NCI-H82 (cell line): ENCODE data around the gene COL4A2.

Source experiments
- DNase-seq: peaks from one replicate; lab custom pipeline; 2025; lab: John Stamatoyannopoulos, UW

COL4A2 gene

GRCh38 chr13:110533771-110534670 lies 226.9 kb downstream of the COL4A2 start:
- no peak for DNase-seq

- DNase-seq, result no peak
Measured at GRCh38 chr13:110535526-110535925, 228.4 kb downstream of the COL4A2 start.

- DNase-seq, result no peak
Measured at GRCh38 chr13:110536006-110536693, 229.1 kb downstream of the COL4A2 start.

GRCh38 chr13:110538632-110539031 lies 231.5 kb downstream of the COL4A2 start:
- DNase-seq, result no peak

- no peak for DNase-seq
Measured at GRCh38 chr13:110539894-110540293, 232.8 kb downstream of the COL4A2 start.

- peak; percentile 69 for DNase-seq
Measured at GRCh38 chr13:110540871-110541525, 233.9 kb downstream of the COL4A2 start.

- DNase-seq, result peak; percentile 49
Measured at GRCh38 chr13:110541526-110541920, 234.4 kb downstream of the COL4A2 start.

- no peak for DNase-seq
Measured at GRCh38 chr13:110542169-110542796, 235.2 kb downstream of the COL4A2 start.

- DNase-seq, result no peak
Measured at GRCh38 chr13:110546378-110546777, 239.3 kb downstream of the COL4A2 start.

- peak; percentile 60 for DNase-seq
Measured at GRCh38 chr13:110546926-110547325, 239.8 kb downstream of the COL4A2 start.

GRCh38 chr13:110548891-110549794 lies 242.1 kb downstream of the COL4A2 start:
- no peak for DNase-seq

GRCh38 chr13:110549795-110550160 lies 242.7 kb downstream of the COL4A2 start:
- DNase-seq, result no peak

- no peak for DNase-seq
Measured at GRCh38 chr13:110551284-110551683, 244.2 kb downstream of the COL4A2 start.

- no peak for DNase-seq
Measured at GRCh38 chr13:110552767-110553166, 245.7 kb downstream of the COL4A2 start.

GRCh38 chr13:110553417-110553816 lies 246.3 kb downstream of the COL4A2 start:
- no peak for DNase-seq

- no peak for DNase-seq
Measured at GRCh38 chr13:110554227-110554836, 247.2 kb downstream of the COL4A2 start.

- no peak for DNase-seq
Measured at GRCh38 chr13:110554946-110555345, 247.9 kb downstream of the COL4A2 start.

- no peak for DNase-seq
Measured at GRCh38 chr13:110555601-110556223, 248.6 kb downstream of the COL4A2 start.

- no peak for DNase-seq
Measured at GRCh38 chr13:110556224-110556606, 249.1 kb downstream of the COL4A2 start.

GRCh38 chr13:110557082-110557481 lies 250.0 kb downstream of the COL4A2 start:
- no peak for DNase-seq
